ENCODE measurements around the gene CACNA2D3.

DNA sequence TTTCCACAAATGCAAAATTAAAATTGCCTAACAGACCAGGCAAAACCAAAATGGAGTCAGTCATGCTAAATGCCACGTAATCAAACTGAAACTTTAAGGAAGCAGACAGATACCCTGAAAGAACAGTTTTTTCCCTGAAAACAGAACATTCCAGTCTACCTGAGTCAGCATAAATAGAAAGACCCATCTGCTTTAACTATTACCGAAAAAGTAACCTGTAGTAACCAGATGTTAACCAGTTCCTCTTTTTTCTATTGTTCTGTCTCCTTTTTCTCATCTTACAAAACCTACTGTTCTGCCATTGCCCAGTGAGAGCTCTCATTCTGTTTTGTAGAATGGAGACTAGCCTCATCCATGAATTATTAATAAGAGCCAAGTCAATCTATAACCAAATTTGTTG is 286.0 kb downstream of the CACNA2D3 start:
- TF ChIP-seq, protein P1, sequence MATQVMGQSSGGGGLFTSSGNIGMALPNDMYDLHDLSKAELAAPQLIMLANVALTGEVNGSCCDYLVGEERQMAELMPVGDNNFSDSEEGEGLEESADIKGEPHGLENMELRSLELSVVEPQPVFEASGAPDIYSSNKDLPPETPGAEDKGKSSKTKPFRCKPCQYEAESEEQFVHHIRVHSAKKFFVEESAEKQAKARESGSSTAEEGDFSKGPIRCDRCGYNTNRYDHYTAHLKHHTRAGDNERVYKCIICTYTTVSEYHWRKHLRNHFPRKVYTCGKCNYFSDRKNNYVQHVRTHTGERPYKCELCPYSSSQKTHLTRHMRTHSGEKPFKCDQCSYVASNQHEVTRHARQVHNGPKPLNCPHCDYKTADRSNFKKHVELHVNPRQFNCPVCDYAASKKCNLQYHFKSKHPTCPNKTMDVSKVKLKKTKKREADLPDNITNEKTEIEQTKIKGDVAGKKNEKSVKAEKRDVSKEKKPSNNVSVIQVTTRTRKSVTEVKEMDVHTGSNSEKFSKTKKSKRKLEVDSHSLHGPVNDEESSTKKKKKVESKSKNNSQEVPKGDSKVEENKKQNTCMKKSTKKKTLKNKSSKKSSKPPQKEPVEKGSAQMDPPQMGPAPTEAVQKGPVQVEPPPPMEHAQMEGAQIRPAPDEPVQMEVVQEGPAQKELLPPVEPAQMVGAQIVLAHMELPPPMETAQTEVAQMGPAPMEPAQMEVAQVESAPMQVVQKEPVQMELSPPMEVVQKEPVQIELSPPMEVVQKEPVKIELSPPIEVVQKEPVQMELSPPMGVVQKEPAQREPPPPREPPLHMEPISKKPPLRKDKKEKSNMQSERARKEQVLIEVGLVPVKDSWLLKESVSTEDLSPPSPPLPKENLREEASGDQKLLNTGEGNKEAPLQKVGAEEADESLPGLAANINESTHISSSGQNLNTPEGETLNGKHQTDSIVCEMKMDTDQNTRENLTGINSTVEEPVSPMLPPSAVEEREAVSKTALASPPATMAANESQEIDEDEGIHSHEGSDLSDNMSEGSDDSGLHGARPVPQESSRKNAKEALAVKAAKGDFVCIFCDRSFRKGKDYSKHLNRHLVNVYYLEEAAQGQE (IDR thresholded peaks at IDR 0.05; ENCODE audit: borderline replicate concordance), result no peak
- TF ChIP-seq, protein P2, sequence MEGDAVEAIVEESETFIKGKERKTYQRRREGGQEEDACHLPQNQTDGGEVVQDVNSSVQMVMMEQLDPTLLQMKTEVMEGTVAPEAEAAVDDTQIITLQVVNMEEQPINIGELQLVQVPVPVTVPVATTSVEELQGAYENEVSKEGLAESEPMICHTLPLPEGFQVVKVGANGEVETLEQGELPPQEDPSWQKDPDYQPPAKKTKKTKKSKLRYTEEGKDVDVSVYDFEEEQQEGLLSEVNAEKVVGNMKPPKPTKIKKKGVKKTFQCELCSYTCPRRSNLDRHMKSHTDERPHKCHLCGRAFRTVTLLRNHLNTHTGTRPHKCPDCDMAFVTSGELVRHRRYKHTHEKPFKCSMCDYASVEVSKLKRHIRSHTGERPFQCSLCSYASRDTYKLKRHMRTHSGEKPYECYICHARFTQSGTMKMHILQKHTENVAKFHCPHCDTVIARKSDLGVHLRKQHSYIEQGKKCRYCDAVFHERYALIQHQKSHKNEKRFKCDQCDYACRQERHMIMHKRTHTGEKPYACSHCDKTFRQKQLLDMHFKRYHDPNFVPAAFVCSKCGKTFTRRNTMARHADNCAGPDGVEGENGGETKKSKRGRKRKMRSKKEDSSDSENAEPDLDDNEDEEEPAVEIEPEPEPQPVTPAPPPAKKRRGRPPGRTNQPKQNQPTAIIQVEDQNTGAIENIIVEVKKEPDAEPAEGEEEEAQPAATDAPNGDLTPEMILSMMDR (IDR thresholded peaks at IDR 0.05; ENCODE audit: poor library complexity, severe bottlenecking), result no peak
- TF ChIP-seq TAF1 (IDR thresholded peaks at IDR 0.05; ENCODE audit: low read depth) (no peak), POLR2AphosphoS5 (IDR thresholded peaks at IDR 0.05) (no peak), RAD21 (conservative IDR thresholded peaks at IDR 0.05) (no peak)

All from neural cell (in vitro differentiated cells).